Astrocyte (in vitro differentiated cells and primary cell): ENCODE data around the gene LRRFIP1. TPM values are rescaled to one million over a fixed set of nuclear protein-coding genes. Genes with fewer than 3 reads are reported as not detected.

Experiments
- DNase-seq: peaks from one replicate; pipeline ENCODE4 v3.0.0-alpha.2; 2010; ENCODE audit warnings: low read depth
- FAIRE-seq: peaks from 2 replicates; lab custom pipeline; 2011; peaks lifted over from hg19 to GRCh38; lab: Jason Lieb, UNC
- H2AFZ ChIP-seq: 2 replicates; pipeline ENCODE4 v1.6.0; 2012; ENCODE audit warnings: low read depth, low read length, inconsistent platforms
- H3K27ac ChIP-seq: 2 replicates; pipeline ENCODE4 v1.5.1; 2011; ENCODE audit warnings: low read depth, low read length, inconsistent platforms
- H3K27me3 ChIP-seq: 2 replicates; pipeline ENCODE4 v1.6.0; 2011; ENCODE audit warnings: low read length, inconsistent platforms; ENCODE audit not compliant: insufficient read depth
- H3K36me3 ChIP-seq: 2 replicates; pipeline ENCODE4 v1.5.1; 2011; ENCODE audit warnings: low read length, inconsistent platforms; ENCODE audit not compliant: insufficient read depth
- H3K4me1 ChIP-seq: 2 replicates; pipeline ENCODE4 v1.5.1; 2011; ENCODE audit warnings: low read length, inconsistent platforms; ENCODE audit not compliant: insufficient read depth
- H3K4me2 ChIP-seq: 2 replicates; pipeline ENCODE4 v1.6.0; 2012; ENCODE audit warnings: low read length, inconsistent platforms
- H3K4me3 ChIP-seq: 2 replicates; pipeline ENCODE4 v1.5.1; 2011; ENCODE audit warnings: low read depth, mild to moderate bottlenecking, low read length, inconsistent platforms; ENCODE audit not compliant: insufficient read depth
- H3K79me2 ChIP-seq: 2 replicates; pipeline ENCODE4 v1.6.0; 2012; ENCODE audit warnings: mild to moderate bottlenecking, low read length, inconsistent platforms; ENCODE audit not compliant: insufficient read depth
- H3K9ac ChIP-seq: 2 replicates; pipeline ENCODE4 v1.6.0; 2012; ENCODE audit warnings: mild to moderate bottlenecking, low read length, inconsistent platforms
- H3K9me3 ChIP-seq: 2 replicates; pipeline ENCODE4 v1.5.1; 2012; ENCODE audit warnings: low read depth, mild to moderate bottlenecking, low read length, inconsistent platforms; ENCODE audit not compliant: insufficient read depth
- H4K20me1 ChIP-seq: 2 replicates; pipeline ENCODE4 v1.6.0; 2012; ENCODE audit warnings: low read length, inconsistent platforms; ENCODE audit not compliant: insufficient read depth
- H3K27ac Mint-ChIP-seq: one replicate; pipeline ENCODE4 v1.8.0; 2021; ENCODE audit warnings: mild to moderate bottlenecking, mixed read lengths; ENCODE audit not compliant: unreplicated experiment
- H3K27me3 Mint-ChIP-seq: one replicate; pipeline ENCODE4 v1.8.0; 2021; ENCODE audit warnings: low read depth, mixed read lengths; ENCODE audit not compliant: unreplicated experiment
- H3K36me3 Mint-ChIP-seq: one replicate; pipeline ENCODE4 v1.8.0; 2021; ENCODE audit warnings: low read depth, mixed read lengths; ENCODE audit not compliant: unreplicated experiment
- H3K4me1 Mint-ChIP-seq: one replicate; pipeline ENCODE4 v1.8.0; 2021; ENCODE audit warnings: low read depth, mixed read lengths; ENCODE audit not compliant: unreplicated experiment
- H3K4me3 Mint-ChIP-seq: one replicate; pipeline ENCODE4 v1.8.0; 2021; ENCODE audit warnings: mild to moderate bottlenecking, moderate library complexity, mixed read lengths; ENCODE audit not compliant: unreplicated experiment
- H3K9me3 Mint-ChIP-seq: one replicate; pipeline ENCODE4 v1.8.0; 2021; ENCODE audit warnings: mild to moderate bottlenecking, mixed read lengths; ENCODE audit not compliant: unreplicated experiment
- CTCF ChIP-seq: IDR thresholded peaks from 2 replicates; pipeline ENCODE4 v1.5.1; 2011; ENCODE audit warnings: low read depth, mild to moderate bottlenecking, inconsistent platforms, low read length, moderate library complexity; ENCODE audit not compliant: insufficient read depth
- EZH2 ChIP-seq: IDR thresholded peaks from 2 replicates; pipeline ENCODE4 v1.6.1; 2012; ENCODE audit warnings: mild to moderate bottlenecking, low read length, inconsistent platforms; ENCODE audit not compliant: insufficient read depth
- total RNA-seq: library from RNA; stranded (reverse); gene quantifications from 2 replicates; pipeline ENCODE4 v1.2.1, GENCODE V29; 2021

Gene LRRFIP1
- total RNA-seq, 1 donor from 2014 or later = 83.3 TPM

GRCh38 chr2:237626813-237627440, 460 bp upstream of the LRRFIP1 start:
- TF ChIP-seq EZH2 = peak; percentile 2
- TF ChIP-seq CTCF = no peak
- peaks cover 31% of the 10 kb centered on the region for H3K4me1 Mint-ChIP-seq
- H3K36me3 Mint-ChIP-seq = peaks cover 9% of the 10 kb centered on the region
- H3K4me2 ChIP-seq = peak overlapping the region; percentile 86
- peak overlapping the region; percentile 64 for H3K9ac ChIP-seq
- FAIRE-seq (no peak), DNase-seq (no peak)
- no peaks in the 10 kb centered on the region for H3K36me3 ChIP-seq
- no peaks in the 10 kb centered on the region for H3K9me3 Mint-ChIP-seq
- peak overlapping the region; percentile 68 for H2AFZ ChIP-seq
- peak overlapping the region; percentile 57 for H3K4me3 ChIP-seq
- H3K27ac Mint-ChIP-seq = no peak overlapping the region
- no peaks in the 10 kb centered on the region for H3K27me3 ChIP-seq
- H3K9me3 ChIP-seq = no peaks in the 10 kb centered on the region
- peaks cover 33% of the 10 kb centered on the region for H4K20me1 ChIP-seq
- peaks cover 31% of the 10 kb centered on the region for H3K79me2 ChIP-seq
- H3K27me3 Mint-ChIP-seq = peaks cover 17% of the 10 kb centered on the region
- no peak overlapping the region for H3K27ac ChIP-seq
- H3K4me3 Mint-ChIP-seq = peak overlapping the region; percentile 82
- peaks cover 13% of the 10 kb centered on the region for H3K4me1 ChIP-seq

- Histone ChIP-seq H3K36me3 (no peaks in the 10 kb centered on the region), H3K27me3 (no peaks in the 10 kb centered on the region), H3K79me2 (peaks cover 47% of the 10 kb centered on the region), H3K4me1 (peaks cover 13% of the 10 kb centered on the region), H4K20me1 (peaks cover 49% of the 10 kb centered on the region), H2AFZ (peak overlapping the region; percentile 69), H3K27ac (no peak overlapping the region), H3K4me2 (peak overlapping the region; percentile 97), H3K9me3 (no peaks in the 10 kb centered on the region), H3K9ac (peak overlapping the region; percentile 86), H3K4me3 (peak overlapping the region; percentile 91)
- peaks cover 31% of the 10 kb centered on the region for H3K4me1 Mint-ChIP-seq
- DNase-seq (no peak), FAIRE-seq (no peak)
- H3K27me3 Mint-ChIP-seq = peaks cover 15% of the 10 kb centered on the region
- H3K9me3 Mint-ChIP-seq = no peaks in the 10 kb centered on the region
- H3K36me3 Mint-ChIP-seq = peaks cover 11% of the 10 kb centered on the region
- H3K27ac Mint-ChIP-seq = peak overlapping the region; percentile 89
- no peak for TF ChIP-seq EZH2
- H3K4me3 Mint-ChIP-seq = peak overlapping the region; percentile 92
Observed at GRCh38 chr2:237628247-237629187, 1.1 kb downstream of the LRRFIP1 start.

- no peaks in the 10 kb centered on the region for H3K9me3 ChIP-seq
- peak overlapping the region; percentile 92 for H3K4me3 Mint-ChIP-seq
- H2AFZ ChIP-seq = no peak overlapping the region
- DNase-seq (no peak), FAIRE-seq (no peak)
- no peak for TF ChIP-seq CTCF
- TF ChIP-seq EZH2 = no peak
- peaks cover 50% of the 10 kb centered on the region for H4K20me1 ChIP-seq
- peaks cover 13% of the 10 kb centered on the region for H3K4me1 ChIP-seq
- peak overlapping the region; percentile 97 for H3K4me2 ChIP-seq
- no peak overlapping the region for H3K27ac ChIP-seq
- peaks cover 14% of the 10 kb centered on the region for H3K36me3 Mint-ChIP-seq
- no peaks in the 10 kb centered on the region for H3K36me3 ChIP-seq
- H3K9ac ChIP-seq = no peak overlapping the region
- H3K4me1 Mint-ChIP-seq = peaks cover 31% of the 10 kb centered on the region
- H3K9me3 Mint-ChIP-seq = no peaks in the 10 kb centered on the region
- H3K27me3 ChIP-seq = no peaks in the 10 kb centered on the region
- no peak overlapping the region for H3K4me3 ChIP-seq
- peak overlapping the region; percentile 72 for H3K27ac Mint-ChIP-seq
- peaks cover 50% of the 10 kb centered on the region for H3K79me2 ChIP-seq
- H3K27me3 Mint-ChIP-seq = peaks cover 12% of the 10 kb centered on the region
Observed at GRCh38 chr2:237629188-237629534, 1.8 kb downstream of the LRRFIP1 start.
